Glomerular endothelial cell (primary cell): ENCODE results near the gene PCBD2. TPM values are rescaled to one million over a fixed set of nuclear protein-coding genes. Genes with fewer than 3 reads are reported as not detected.
"Not testable (repeated sequence)": the region's sequence is repeated elsewhere in the genome, so short reads cannot be mapped to it uniquely, and the experiment has no call there.

Experiments used
- DNase-seq: peaks from one replicate; pipeline ENCODE4 v3.0.0-alpha.2; 2011; ENCODE audit warnings: low read depth, low spot score; ENCODE audit errors: extremely low read depth
- total RNA-seq: library from RNA; depleted of rRNA; stranded (reverse); fragments of >200 nt; gene quantifications from 2 replicates; pipeline ENCODE4 v1.2.3, GENCODE V29; 2015

PCBD2 gene
- total RNA-seq = 5.7 and 6.5 TPM in 2 replicates

DNA sequence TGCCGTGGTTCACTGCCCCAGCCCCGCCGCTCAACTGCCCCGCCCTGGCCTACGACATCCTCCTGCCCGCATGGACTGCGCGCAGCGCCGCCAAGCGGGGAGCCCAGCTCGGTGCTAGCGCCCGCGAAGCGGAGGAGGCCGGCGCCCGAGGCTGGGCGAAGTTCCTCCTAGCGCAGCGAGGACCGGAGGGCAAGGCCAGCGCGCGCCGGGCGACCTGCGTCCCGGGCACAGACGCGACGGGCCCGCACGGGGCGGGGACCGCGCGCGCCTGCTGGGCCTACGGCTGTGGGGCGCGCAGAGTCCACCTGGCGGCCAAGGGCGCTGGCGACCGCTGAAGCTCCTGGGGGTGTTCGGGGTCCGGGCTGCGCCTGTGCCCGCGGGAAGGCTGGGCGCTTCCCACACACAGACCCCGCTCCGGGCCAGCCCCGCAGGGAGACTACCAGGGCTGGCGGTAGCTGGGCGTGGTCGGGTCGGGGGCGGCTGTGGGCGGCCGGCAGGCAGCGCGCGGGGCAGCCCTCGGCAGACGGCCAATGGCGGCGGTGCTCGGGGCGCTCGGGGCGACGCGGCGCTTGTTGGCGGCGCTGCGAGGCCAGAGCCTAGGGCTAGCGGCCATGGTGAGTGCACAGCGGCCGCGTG is at the start of gene PCBD2:
PCBD2 (plus strand) TSS at position 522 of the 636 bp plus-strand sequence; CDS start at position 531, 9 bp downstream.
- no peak for DNase-seq

DNA sequence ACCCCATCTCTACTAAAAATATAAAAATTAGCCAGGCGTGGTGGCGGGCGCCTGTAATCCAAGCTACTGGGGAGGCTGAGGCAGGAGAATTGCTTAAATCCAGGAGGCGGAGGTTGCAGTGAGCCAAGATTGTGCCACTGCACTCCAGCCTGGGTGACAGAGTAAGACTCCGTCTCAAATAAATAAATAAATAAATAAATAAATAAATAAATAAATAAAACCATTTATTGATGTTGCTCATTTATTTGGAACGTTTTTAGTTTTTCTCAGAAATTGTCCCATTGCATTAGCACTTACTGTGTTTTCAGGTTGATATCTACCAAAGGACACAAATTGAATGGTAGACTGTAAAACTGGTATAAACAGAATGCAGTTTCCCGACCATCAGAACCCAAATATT is 48.5 kb upstream of the PCBD2 start:
- DNase-seq = not testable (repeated sequence)

DNA sequence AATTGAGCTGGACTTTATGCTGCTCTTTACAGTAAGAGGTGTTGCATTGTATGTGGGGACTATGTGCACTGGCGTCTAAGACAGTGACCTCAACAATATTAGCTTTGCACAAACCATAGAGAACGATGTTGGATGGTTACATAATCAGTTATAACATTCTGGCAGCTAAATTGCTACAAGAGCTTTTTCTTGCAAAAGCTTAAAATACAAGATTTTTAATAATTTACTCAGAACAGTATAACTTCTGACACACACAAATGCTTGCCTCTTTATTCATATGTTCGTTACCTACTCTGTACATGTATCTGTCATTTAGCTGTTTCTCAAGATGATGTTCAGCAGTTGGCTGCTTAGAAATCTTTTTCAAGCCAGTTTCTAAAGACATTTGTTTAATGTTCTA is 47.5 kb upstream of the PCBD2 start:
- DNase-seq = no peak

DNA sequence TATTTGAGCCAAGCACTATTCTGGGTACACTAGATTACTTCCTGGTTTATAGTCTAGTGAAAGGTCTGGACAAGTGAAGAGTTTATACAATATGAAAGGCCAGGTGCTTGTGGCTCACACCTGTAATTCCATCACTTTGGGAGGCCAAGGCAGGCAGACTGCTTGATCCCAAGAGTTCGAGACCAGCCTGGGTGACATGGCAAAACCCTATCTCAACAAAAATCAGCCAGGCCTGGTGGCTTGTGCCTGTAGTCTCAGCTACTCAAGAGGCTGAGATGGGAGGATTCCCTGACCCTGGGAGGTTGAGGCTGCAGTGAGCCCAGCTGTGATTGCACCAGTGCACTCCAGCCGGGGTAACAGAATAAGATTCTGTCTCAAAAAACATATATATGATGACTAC is 40.2 kb upstream of the PCBD2 start:
- DNase-seq = no peak

DNA sequence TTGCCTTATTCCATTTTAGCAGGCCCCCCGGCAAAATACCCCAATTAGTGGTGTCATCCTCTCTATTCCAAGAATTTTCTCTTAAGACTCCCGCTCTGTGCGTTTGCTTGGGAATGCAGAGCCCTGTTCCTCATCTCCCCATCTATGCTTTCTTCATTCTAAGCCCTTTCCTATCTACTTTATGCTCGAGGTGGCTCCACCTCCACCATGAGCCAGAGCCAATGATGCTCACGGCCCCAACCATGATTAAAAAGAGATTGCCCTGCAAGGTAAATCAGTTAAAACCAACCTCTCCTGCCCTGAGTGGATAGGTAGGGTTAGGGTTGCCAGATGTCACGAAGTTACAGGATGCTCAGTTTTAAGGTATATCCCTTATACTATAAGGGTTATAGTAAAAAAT is 31.4 kb upstream of the PCBD2 start:
- no peak for DNase-seq

DNA sequence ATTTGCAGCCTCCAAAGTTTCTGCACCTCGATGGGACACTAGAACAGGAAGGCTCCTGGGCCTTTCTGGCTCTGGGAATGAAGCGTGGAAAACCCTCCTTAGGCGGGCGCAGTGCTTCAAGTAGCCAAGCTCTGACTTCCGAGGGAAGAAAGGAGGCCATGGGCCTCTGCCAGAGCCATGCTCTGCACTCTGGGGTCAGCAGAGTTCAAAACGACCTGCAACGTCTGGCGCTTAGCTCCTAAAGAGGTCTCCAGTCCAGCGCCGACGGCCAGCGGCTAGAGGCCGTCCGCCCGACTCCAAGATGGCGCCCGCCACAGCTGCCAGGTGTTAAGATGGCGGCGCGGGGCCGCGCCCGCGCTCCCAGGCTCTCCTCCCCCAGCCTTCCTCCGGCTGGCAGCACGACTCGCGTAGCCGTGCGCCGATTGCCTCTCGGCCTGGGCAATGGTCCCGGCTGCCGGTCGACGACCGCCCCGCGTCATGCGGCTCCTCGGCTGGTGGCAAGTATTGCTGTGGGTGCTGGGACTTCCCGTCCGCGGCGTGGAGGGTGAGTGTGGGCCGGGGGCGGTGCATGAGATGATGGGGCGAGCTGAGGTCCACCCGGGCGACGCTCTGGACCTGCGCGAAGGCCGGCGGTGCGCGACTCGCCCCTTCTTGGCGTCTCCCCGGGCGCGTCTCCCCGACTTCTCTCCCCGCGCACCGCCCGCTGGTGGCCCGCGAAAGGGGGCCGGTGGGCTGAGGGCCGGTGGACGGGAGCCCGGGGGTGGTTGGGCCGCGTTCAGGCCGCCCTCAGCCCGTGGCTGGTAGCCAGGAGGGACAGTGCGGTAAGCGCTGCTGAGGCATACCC is 30.7 kb upstream of the PCBD2 start, which contains the start of gene TXNDC15:
TXNDC15 (plus strand) TSS at position 385 of the 844 bp plus-strand sequence; CDS start at position 442, 57 bp downstream.
- DNase-seq = peak; percentile 25

DNA sequence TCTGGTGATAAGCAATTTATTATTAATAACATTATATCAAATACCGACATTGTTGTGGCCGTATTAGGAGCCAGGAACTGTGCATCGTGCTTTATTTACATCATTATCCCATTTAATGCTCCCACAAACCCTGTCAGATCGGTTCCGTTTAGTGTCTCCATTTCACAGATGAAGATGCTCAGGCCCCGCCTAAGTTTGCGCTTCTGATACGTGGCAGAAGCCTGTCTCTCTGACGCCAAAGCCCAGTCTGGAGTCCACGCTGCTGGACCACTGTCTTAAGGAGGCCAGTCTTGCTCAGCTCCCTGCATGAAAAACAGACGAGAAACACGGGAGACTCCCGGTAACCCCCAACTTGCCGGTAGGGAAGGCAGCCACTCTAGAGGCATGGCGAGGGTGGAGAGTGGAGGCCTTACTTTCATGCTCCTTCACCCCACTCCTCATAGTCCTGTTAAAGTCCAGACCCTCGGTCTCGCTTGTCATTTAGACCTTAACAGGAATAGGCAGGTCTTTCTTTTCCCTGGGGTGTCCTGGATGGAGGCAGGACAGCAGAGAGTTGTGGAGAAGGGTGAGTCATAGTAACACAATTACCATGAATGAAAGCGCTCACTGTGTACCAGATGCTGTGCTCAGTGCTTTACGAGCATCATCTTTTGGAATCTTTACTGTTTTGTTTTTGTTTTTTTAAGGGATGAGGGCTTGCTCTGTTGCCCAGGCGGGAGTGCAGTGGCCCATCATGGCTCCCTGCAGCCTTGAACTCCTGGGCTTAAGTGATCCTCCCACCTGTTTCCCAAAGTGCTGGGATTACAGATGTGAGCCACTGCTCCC is 29.9 kb upstream of the PCBD2 start:
- peak; percentile 27 for DNase-seq

DNA sequence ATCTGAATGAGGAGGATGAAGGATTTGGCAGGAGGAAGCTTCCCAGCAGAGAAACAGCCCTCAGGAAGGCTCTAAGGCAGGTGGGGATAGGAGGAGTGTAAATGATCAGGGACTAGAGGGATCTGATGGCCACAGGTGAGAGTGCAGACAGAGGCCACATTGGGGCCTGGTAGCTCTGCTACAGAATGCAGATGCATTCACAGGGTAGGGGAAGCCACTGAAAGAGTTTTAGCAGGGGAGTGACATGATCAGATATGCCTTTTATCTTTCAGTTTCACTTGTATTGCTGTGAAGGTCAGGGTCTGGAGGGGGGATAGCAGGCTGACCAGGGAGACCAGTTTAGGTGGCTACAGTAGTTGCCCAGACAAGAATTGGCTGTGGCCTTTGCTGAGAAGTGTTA is 27.8 kb upstream of the PCBD2 start:
- DNase-seq = no peak

DNA sequence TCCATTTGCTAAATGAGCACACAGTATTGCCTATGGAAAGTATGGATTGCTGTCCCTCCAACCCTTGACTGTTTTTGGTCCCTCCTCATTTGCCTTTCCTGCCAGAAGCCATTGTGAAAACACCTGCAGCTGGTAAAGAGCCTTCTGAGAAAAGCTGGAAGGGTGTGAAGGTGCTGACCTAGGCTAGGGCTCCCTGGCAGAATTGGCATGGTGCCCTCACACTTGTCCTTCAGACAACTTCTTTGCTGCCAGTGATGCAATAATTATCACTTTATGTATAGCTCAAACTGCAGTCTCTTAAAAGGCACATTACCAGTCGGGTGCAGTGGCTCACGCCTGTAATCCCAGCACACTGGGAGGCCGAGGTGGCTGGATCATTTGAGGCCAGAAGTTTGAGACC is 26.5 kb upstream of the PCBD2 start:
- no peak for DNase-seq

DNA sequence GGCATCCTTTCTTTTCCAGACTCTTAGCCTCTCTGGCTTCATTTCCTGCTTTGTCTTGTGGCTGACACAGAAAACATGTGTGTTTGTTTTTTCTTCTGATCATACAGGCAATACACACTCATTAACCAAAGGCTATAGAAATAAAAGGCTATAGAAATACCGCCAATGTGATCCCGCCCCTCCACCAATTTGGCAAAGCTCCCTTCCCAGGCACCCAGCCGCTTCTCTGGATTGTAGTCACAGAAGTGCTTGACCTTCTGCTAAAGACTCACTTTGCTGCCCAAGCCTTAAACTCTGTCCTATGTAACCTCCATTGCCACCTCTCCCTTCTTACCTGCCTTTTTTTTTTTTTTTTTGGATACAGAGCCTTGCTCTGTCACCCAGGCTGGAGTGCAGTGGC is 25.5 kb upstream of the PCBD2 start:
- DNase-seq = no peak

DNA sequence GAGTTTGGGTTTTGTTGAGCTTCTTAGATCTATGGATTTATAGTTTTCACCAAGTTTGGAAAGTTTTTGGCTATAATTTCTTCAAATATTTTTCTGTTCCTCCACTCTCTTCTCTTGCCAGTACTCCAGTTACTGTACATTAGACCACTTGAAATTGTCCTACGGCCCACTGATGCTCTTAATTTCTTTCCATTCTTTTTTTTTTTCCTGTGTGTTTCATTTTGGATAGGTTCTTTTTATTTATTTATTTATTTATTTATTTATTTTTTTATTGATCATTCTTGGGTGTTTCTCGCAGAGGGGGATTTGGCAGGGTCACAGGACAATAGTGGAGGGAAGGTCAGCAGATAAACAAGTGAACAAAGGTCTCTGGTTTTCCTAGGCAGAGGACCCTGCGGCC is 24.0 kb upstream of the PCBD2 start:
- not testable (repeated sequence) for DNase-seq

DNA sequence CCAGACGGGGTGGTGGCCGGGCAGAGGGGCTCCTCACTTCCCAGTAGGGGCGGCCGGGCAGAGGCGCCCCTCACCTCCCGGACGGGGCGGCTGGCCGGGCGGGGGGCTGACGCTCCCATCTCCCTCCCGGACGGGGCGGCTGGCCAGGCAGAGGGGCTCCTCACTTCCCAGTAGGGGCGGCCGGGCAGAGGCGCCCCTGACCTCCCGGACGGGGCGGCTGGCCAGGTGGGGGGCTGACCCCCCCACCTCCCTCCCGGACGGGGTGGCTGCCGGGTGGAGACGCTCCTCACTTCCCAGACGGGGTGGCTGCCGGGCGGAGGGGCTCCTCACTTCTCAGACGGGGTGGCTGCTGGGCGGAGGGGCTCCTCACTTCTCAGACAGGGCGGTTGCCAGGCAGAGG is 23.2 kb upstream of the PCBD2 start:
- DNase-seq = not testable (repeated sequence)

DNA sequence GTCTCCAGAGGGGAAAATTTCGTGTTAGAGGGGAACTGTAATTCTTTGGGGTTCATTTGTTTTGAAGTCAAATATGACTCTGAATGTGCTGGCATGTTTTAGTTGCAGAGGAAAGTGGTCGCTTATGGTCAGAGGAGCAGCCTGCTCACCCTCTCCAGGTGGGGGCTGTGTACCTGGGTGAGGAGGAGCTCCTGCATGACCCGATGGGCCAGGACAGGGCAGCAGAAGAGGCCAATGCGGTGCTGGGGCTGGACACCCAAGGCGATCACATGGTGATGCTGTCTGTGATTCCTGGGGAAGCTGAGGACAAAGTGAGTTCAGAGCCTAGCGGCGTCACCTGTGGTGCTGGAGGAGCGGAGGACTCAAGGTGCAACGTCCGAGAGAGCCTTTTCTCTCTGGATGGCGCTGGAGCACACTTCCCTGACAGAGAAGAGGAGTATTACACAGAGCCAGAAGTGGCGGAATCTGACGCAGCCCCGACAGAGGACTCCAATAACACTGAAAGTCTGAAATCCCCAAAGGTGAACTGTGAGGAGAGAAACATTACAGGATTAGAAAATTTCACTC is 17.3 kb upstream of the PCBD2 start:
- no peak for DNase-seq

DNA sequence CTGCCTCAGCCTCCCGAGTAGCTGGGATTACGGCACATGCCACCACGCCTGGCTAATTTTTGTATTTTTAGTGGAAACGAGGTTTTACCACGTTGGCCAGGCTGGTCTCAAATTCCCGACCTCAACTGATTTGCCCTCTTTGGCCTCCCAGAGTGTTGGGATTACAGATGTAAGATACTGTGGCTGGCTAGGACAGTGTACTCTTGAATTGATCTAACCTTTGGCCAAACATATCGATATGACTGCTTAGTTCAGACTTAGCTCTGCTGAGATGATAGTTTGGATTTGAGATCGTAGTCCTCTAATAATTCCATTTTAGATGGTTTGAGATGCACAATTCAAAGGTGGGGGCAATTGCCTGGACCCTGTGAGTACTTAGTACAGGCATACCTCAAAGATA is 15.6 kb upstream of the PCBD2 start:
- no peak for DNase-seq

DNA sequence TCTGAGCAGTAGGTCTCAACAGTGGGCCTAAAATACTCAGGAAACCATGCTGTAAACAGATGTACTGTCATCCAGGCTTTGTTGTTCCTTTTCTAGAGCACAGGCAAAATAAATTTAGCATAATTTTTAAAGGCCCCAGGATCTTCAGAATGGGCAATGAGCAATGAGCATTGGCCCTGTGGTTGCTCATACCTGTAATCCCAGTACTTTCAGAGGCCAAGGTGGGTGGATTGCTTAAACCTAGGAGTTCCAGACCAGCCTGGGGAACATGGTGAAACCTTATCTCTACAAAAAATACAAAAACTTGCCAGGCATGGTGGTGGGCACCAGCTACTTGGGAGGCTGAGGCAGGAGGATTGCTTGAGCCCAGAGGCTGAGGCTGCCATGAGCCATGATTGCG is 13.5 kb upstream of the PCBD2 start:
- no peak for DNase-seq

DNA sequence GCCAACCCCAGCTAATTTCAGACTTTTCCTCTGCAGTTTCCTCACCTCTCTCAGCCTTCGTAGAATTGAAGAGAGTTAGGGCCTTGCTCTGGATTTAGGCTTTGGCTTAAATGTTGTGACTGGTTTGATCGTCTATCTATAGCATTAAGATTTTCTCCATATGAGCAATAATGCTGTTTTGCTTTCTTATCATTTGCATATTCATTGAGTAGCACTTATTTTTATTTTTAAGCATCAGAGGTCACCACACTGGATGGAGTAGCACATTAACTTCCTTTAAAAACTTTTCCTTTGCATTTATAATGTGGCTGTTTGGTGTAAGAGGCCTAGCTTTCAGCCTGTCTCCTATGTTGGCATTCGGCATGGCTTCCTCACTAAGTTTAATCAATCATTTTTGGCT is 12.6 kb upstream of the PCBD2 start:
- no peak for DNase-seq

DNA sequence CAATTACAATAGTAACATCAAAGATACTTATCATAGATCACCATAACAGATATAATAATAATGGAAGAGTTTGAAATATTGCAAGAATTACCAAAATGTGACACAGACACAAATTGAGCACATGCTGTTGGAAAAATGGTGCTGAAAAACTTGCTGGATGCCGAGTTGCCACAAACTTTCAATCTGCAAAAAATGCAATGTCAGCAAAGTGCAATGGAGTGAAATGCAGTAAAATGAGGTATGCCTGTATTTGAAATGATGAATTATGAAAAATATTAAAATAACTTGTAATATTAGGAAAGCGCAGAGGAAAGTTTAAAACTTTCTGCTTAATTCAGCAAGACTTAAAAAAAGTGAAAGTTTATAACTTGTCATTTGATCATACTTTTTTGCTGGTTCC is 12.0 kb upstream of the PCBD2 start:
- DNase-seq = no peak

DNA sequence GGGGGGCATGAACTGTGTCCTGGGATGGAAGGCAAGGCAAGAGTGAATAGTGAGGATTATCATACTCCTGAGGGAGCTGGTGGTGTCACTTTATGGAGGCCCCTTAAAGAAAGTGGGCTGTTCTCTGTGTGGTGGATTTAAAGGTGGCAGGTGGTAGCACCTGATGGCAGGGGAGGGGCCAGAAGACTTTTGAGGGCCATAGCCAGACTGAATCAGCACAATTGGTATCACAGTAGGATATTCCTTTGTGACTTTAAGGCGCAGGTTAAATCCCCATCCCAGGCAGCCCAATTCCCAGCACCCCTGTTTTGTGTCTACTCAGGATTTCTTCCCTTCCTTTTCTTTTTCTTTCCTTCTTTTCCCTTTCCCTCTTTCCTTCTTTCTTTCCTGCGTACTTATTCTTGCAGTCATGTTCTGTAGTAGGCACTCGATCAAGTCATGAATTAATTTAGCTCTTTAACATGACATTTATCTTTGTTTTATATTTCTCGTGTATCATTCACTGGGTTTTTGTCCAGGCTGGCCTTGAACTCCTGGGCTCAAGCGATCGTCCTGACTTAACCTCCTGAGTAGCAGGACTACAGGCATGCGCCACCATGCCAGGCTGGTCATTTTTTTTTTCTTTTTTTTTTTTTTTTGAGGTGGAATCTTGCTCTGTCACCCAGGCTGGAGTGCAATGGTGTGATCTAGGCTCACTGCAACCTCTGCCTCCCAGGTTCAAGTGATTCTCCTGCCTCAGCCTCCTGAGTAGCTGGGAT is 11.0 kb upstream of the PCBD2 start:
- no peak for DNase-seq

DNA sequence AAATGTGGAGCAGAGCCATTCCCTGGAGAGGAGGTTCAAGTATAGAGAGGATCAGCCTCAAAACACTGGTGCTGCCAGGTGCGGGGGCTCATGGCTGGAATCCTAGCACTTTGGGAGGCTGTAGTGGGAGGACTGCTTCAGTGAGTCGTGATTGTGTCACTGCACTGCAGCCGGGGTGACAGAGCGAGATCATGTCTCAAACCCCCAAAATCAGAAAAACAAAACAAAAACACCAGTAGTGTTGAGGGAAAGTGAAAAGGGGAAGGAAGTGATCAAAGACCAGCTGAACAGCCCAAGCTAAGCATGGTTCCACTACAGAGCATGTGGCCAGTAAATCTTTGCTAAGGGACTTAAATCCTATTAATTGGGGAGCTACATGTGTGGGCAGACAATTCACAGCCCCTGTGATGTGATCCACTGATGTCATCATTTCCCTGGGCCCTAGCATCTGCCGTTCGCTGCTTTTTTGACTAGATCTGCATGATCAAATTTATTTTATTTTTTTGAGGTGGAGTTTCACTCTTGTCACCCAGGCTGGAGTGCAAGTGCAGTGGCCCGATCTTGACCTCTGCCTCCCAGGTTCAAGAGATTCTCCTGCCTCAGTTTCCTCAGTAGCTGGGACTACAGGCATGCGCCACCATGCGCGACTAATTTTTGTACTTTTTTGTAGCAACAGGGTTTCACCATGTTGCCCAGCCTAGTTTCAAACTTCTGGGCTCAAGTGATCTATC is 2.7 kb upstream of the PCBD2 start:
- no peak for DNase-seq
